H1 (cell line): ENCODE measurements around the gene GARS1. TPM values are rescaled to one million over a fixed set of nuclear protein-coding genes. Genes with fewer than 3 reads are reported as not detected.

Experiments
- CTCF ChIA-PET: fragments of 300-600 bp; sonication (Branson Sonifier 250); formaldehyde crosslinking; loops from one replicate; lab custom pipeline; 2021; ENCODE audit not compliant: partially characterized antibody; lab: Charles Lee
- POLR2A ChIA-PET: fragments of 300-600 bp; sonication (Branson Sonifier 250); formaldehyde crosslinking; loops from one replicate; lab custom pipeline; 2021; ENCODE audit warnings: inconsistent platforms; ENCODE audit not compliant: partially characterized antibody; lab: Charles Lee
- DNase-seq, 2 experiments: peaks; one replicate each; pipeline versions ENCODE4 v3.0.0 to v3.0.0-alpha.2; 2010 to 2022; ENCODE audit warnings: low spot score in 2 of 2, low read depth in 1 of 2, mixed read lengths in 1 of 2
- FAIRE-seq: peaks from 2 replicates; lab custom pipeline; 2011; peaks lifted over from hg19 to GRCh38; lab: Jason Lieb, UNC
- H2AFZ ChIP-seq: 2 replicates; pipeline ENCODE4 v1.8.1; 2012; ENCODE audit warnings: low read length, inconsistent platforms
- H2AK5ac ChIP-seq: 2 replicates; pipeline ENCODE4 v1.6.1; 2013; ENCODE audit warnings: low read depth, low read length
- H2BK120ac ChIP-seq: replicated peaks from 2 replicates; pipeline ENCODE3; 2013; ENCODE audit warnings: low read depth, low read length, inconsistent platforms
- H2BK12ac ChIP-seq: 2 replicates; pipeline ENCODE4 v1.6.1; 2013; ENCODE audit warnings: low read depth, low read length
- H2BK15ac ChIP-seq: 2 replicates; pipeline ENCODE4 v1.6.1; 2013; ENCODE audit warnings: low read length
- H2BK20ac ChIP-seq: 2 replicates; pipeline ENCODE4 v1.6.1; 2013; ENCODE audit warnings: low read length
- H2BK5ac ChIP-seq: 2 replicates; pipeline ENCODE4 v1.6.1; 2013; ENCODE audit warnings: low read depth, low read length
- H3K14ac ChIP-seq: 2 replicates; pipeline ENCODE4 v1.6.1; 2013; ENCODE audit warnings: inconsistent platforms; ENCODE audit not compliant: insufficient read length
- H3K18ac ChIP-seq: 2 replicates; pipeline ENCODE4 v1.6.1; 2013; ENCODE audit warnings: low read length; ENCODE audit errors: extremely low read depth
- H3K23ac ChIP-seq: 2 replicates; pipeline ENCODE4 v1.6.1; 2013; ENCODE audit warnings: inconsistent platforms; ENCODE audit not compliant: insufficient read length
- H3K23me2 ChIP-seq: 2 replicates; pipeline ENCODE4 v1.6.1; 2013; ENCODE audit warnings: low read depth, low read length
- H3K27ac ChIP-seq: 2 replicates; pipeline ENCODE4 v1.6.1; 2011; ENCODE audit warnings: low read depth, low read length, inconsistent platforms
- H3K27me3 ChIP-seq, 4 experiments: replicated peaks in 1 of 4; 1 replicate in 1 of 4; 2 replicates in 3 of 4; pipeline versions ENCODE4 v1.6.1 to v1.8.1; 2011 to 2013; ENCODE audit warnings: low read length in 3 of 4, mild to moderate bottlenecking in 3 of 4, inconsistent platforms in 2 of 4, mixed read lengths in 2 of 4, moderate library complexity in 1 of 4; ENCODE audit not compliant: control insufficient read depth in 3 of 4, insufficient read depth in 3 of 4; ENCODE audit errors: extremely low read depth in 1 of 4
- H3K36me3 ChIP-seq, 4 experiments: 2 replicates each; pipeline versions ENCODE4 v1.6.1 to v1.8.1; 2011 to 2013; ENCODE audit warnings: mild to moderate bottlenecking in 4 of 4, low read length in 3 of 4, moderate library complexity in 2 of 4, control low read depth in 1 of 4, inconsistent platforms in 1 of 4; ENCODE audit not compliant: insufficient read depth in 4 of 4, control insufficient read depth in 2 of 4
- H3K4ac ChIP-seq: replicated peaks from 2 replicates; pipeline ENCODE3; 2013; ENCODE audit warnings: low read length, low read depth, mixed read lengths, inconsistent platforms; ENCODE audit not compliant: insufficient read length
- H3K4me1 ChIP-seq, 4 experiments: replicated peaks in 1 of 4; 1 replicate in 1 of 4; 2 replicates in 3 of 4; pipeline versions ENCODE4 v1.6.1 to v1.8.1; 2011 to 2013; ENCODE audit warnings: low read length in 3 of 4, inconsistent platforms in 2 of 4, mixed read lengths in 1 of 4; ENCODE audit not compliant: insufficient read depth in 4 of 4, control insufficient read depth in 3 of 4
- H3K4me2 ChIP-seq, 2 experiments: 2 replicates each; pipeline versions ENCODE4 v1.6.1 to v1.8.1; 2011 to 2013; ENCODE audit warnings: low read depth in 2 of 2, low read length in 2 of 2, control low read depth in 1 of 2, inconsistent platforms in 1 of 2, mild to moderate bottlenecking in 1 of 2; ENCODE audit not compliant: insufficient read depth in 1 of 2
- H3K4me3 ChIP-seq, 4 experiments: fragments of 200-600, 300-600 bp in 1 of 4; sonication (generic), shearing (Covaris generic), sonication (Bioruptor Twin) in 1 of 4; 2 replicates each; pipeline versions ENCODE4 v1.5.1 to v1.8.1; 2011 to 2016; ENCODE audit warnings: low read length in 4 of 4, low read depth in 3 of 4, control low read depth in 2 of 4, inconsistent platforms in 2 of 4, mild to moderate bottlenecking in 2 of 4, mixed read lengths in 1 of 4, moderate library complexity in 1 of 4; ENCODE audit not compliant: insufficient read depth in 2 of 4; ENCODE audit errors: extremely low read depth in 1 of 4
- H3K56ac ChIP-seq: replicated peaks from 2 replicates; pipeline ENCODE3; 2013; ENCODE audit warnings: low read depth, mild to moderate bottlenecking, mixed read lengths, low read length, inconsistent platforms; ENCODE audit not compliant: insufficient read length
- H3K79me1 ChIP-seq: 2 replicates; pipeline ENCODE4 v1.6.1; 2013; ENCODE audit warnings: low read depth, low read length, control low read depth
- H3K79me2 ChIP-seq, 2 experiments: 2 replicates each; pipeline versions ENCODE4 v1.6.1 to v1.8.1; 2012 to 2013; ENCODE audit warnings: low read length in 2 of 2, mild to moderate bottlenecking in 2 of 2, inconsistent platforms in 1 of 2; ENCODE audit not compliant: insufficient read depth in 2 of 2, control insufficient read depth in 1 of 2
- H3K9ac ChIP-seq, 4 experiments: replicated peaks in 1 of 4; 1 replicate in 1 of 4; 2 replicates in 3 of 4; pipeline versions ENCODE4 v1.6.1 to v1.8.1; 2011 to 2013; ENCODE audit warnings: low read depth in 3 of 4, low read length in 3 of 4, control low read depth in 2 of 4, mild to moderate bottlenecking in 2 of 4, moderate library complexity in 2 of 4, inconsistent platforms in 1 of 4; ENCODE audit errors: extremely low read depth in 1 of 4
- H3K9me3 ChIP-seq, 2 experiments: 2 replicates each; pipeline versions ENCODE4 v1.6.1 to v1.8.1; 2012 to 2013; ENCODE audit warnings: mild to moderate bottlenecking in 2 of 2, moderate library complexity in 2 of 2, control low read depth in 1 of 2, inconsistent platforms in 1 of 2, low read depth in 1 of 2, low read length in 1 of 2, mixed read lengths in 1 of 2; ENCODE audit not compliant: insufficient read depth in 2 of 2
- H4K20me1 ChIP-seq, 2 experiments: replicated peaks in 1 of 2; 2 replicates each; pipeline versions ENCODE3 to v1.8.1; 2011 to 2013; ENCODE audit warnings: inconsistent platforms in 2 of 2, low read length in 2 of 2, mild to moderate bottlenecking in 1 of 2; ENCODE audit not compliant: insufficient read depth in 2 of 2, control insufficient read depth in 1 of 2
- H4K5ac ChIP-seq: 2 replicates; pipeline ENCODE4 v1.6.1; 2013; ENCODE audit warnings: low read length, low read depth, mixed read lengths, inconsistent platforms; ENCODE audit not compliant: insufficient read length
- H4K8ac ChIP-seq: 2 replicates; pipeline ENCODE4 v1.8.0; 2013; ENCODE audit warnings: mild to moderate bottlenecking, moderate library complexity, low read length, inconsistent platforms; ENCODE audit not compliant: insufficient read depth; ENCODE audit errors: extremely low read depth
- H4K91ac ChIP-seq: replicated peaks from 2 replicates; pipeline ENCODE3; 2013; ENCODE audit warnings: low read length, mixed read lengths, inconsistent platforms; ENCODE audit not compliant: insufficient read length
- CBX5 ChIP-seq: fragments of 300-800, 300-1000 bp; sonication (generic); IDR thresholded peaks from 2 replicates; pipeline ENCODE4 v1.7.1; 2016; ENCODE audit warnings: antibody characterized with exemption, low read length, low read depth
- HDAC2 ChIP-seq, 2 experiments: fragments of 300-600 bp in 1 of 2; sonication (generic) in 1 of 2; IDR thresholded peaks; 2 replicates each; pipeline ENCODE4 v1.6.1; 2011 to 2012; ENCODE audit warnings: low read depth in 2 of 2, low read length in 2 of 2, mild to moderate bottlenecking in 2 of 2, moderate library complexity in 2 of 2, borderline replicate concordance in 1 of 2, inconsistent platforms in 1 of 2
- POU5F1 ChIP-seq: IDR thresholded peaks from 2 replicates; pipeline ENCODE4 v1.6.1; 2011; ENCODE audit warnings: low read depth, mild to moderate bottlenecking, low read length, moderate library complexity
- SP1 ChIP-seq: IDR thresholded peaks from 2 replicates; pipeline ENCODE4 v1.6.1; 2011; ENCODE audit warnings: low read depth, low read length
- SP4 ChIP-seq: IDR thresholded peaks from 2 replicates; pipeline ENCODE4 v1.6.1; 2012; ENCODE audit warnings: low read length, inconsistent platforms
- WGBS, 2 experiments: shearing (Covaris generic) in 1 of 2; methylation state at CpG; one replicate each; pipeline versions ENCODE4 v1.1.6 to v1.1.7; 2013 to 2015; ENCODE audit warnings: low lambda C conversion rate in 2 of 2, mixed read lengths in 2 of 2, inconsistent platforms in 1 of 2, low coverage in 1 of 2, missing lambda C conversion rate in 1 of 2; ENCODE audit not compliant: insufficient replicate concordance in 2 of 2, insufficient coverage in 1 of 2, insufficient read length in 1 of 2; ENCODE audit errors: extremely low coverage in 1 of 2, missing lambda C conversion rate in 1 of 2; 5-methylcytosine and 5-hydroxymethylcytosine counted together
- polyA plus RNA-seq, 7 experiments: library from polyadenylated mRNA; depleted of rRNA in 3 of 7; stranded (reverse) in 5 of 7; unstranded in 2 of 7; fragments of >200 nt in 5 of 7; fragments of 200-250 nt in 2 of 7; gene quantifications; 1 replicate in 5 of 7; 2 replicates in 1 of 7; 4 replicates in 1 of 7; pipeline versions ENCODE4 v1.2.1 to v1.2.3, GENCODE V29; 2011 to 2013; ENCODE audit warnings: missing spikeins in 2 of 7, mixed read lengths in 2 of 7
- total RNA-seq: library from RNA; stranded (reverse); fragmentation: NEBNext Ultra II Directional; extraction: Animal tissue kit (Norgen Biotek cat#: 25700); gene quantifications from 2 replicates; pipeline ENCODE4 v1.2.1, GENCODE V29; 2021

GARS1 gene
- total and polyA plus RNA-seq, 2 of the 8 experiments (the other 6 are each of a cell fraction or from before 2014, with no cell fraction given): 270 to 476 TPM

- H3K9ac ChIP-seq: no peak overlapping the region
- CTCF ChIA-PET: interaction anchor here (1.2 to 1.4 kb wide), 2 partner anchors 49 to 107 kb away, joined by 3 read pairs; partner anchors contain the start of gene CRHR2
These were observed 38.5 kb downstream of the GARS1 start for GRCh38 chr7:30633223-30633622.

More at GRCh38 chr7:30633223-30633622, 38.5 kb downstream of the GARS1 start:
- H3K4me2 ChIP-seq: no peak overlapping the region
- H3K23me2 ChIP-seq: no peaks in the 10 kb centered on the region; the same call in 1 of the 2 replicates
- no peak overlapping the region for H2BK15ac ChIP-seq
- H3K36me3 ChIP-seq: peaks cover 26 to 80% (median 61%) of the 10 kb centered on the region in 4 experiments
- no peak overlapping the region for H3K27ac ChIP-seq
- whole genome bisulfite sequencing, 2 experiments: 91% methylated on average over 3 of the region's 3 CpGs; no CpG with 5 or more reads in 1 of the 2 experiments
- no peak overlapping the region for H2AFZ ChIP-seq
- no peaks in the 10 kb centered on the region for H3K4me1 ChIP-seq
- H3K23ac ChIP-seq: no peak overlapping the region
- H2BK5ac ChIP-seq: no peak overlapping the region
- no peak overlapping the region for H2BK120ac ChIP-seq
- H3K14ac ChIP-seq: no peak overlapping the region
- no peak overlapping the region for H4K5ac ChIP-seq
- FAIRE-seq (no peak), DNase-seq (no peak)
- no peak overlapping the region for H4K8ac ChIP-seq
- no peak overlapping the region for H3K4ac ChIP-seq
- no peak overlapping the region for H2BK12ac ChIP-seq
- no peaks in the 10 kb centered on the region for H3K27me3 ChIP-seq
- TF ChIP-seq POU5F1 (no peak), SP4 (no peak), SP1 (no peak), CBX5 (no peak), HDAC2 (IDR thresholded peaks at IDR 0.05; ENCODE audit: borderline replicate concordance in 1 of 2, low read depth in 2 of 2, low read length in 2 of 2) (no peak)
- H3K18ac ChIP-seq: no peak overlapping the region
- no peak overlapping the region for H3K4me3 ChIP-seq
- H2AK5ac ChIP-seq: no peak overlapping the region
- POLR2A ChIA-PET: interaction anchor here (1.6 to 13.7 kb wide), 5 partner anchors 10 to 30 kb away, joined by 10 to 217 read pairs (median 20); no protein-coding TSS in a partner anchor
- H3K79me1 ChIP-seq: no peaks in the 10 kb centered on the region; the same call in 1 of the 2 replicates
- no peak overlapping the region for H4K91ac ChIP-seq
- no peak overlapping the region for H2BK20ac ChIP-seq
- H4K20me1 ChIP-seq: peaks cover 2 to 8% of the 10 kb centered on the region in 2 experiments
- H3K56ac ChIP-seq: no peak overlapping the region
- H3K9me3 ChIP-seq: no peaks in the 10 kb centered on the region
- no peaks in the 10 kb centered on the region; a peak in 1 of 4 replicates for H3K79me2 ChIP-seq
